ENCODE data around the gene NUCB2.

- no peak for TF ChIP-seq CTCF (conservative IDR thresholded peaks at IDR 0.05 in 1 of 2, IDR thresholded peaks at IDR 0.05 in 1 of 2; ENCODE audit: low read depth in 1 of 2, low read length in 2 of 2)
- no peak for TF ChIP-seq EZH2 (IDR thresholded peaks at IDR 0.05; ENCODE audit: low read length, missing control alignments)
Measured at GRCh38 chr11:17240780-17241179, 35.8 kb upstream of the NUCB2 start.
